ENCODE results near the gene NCAPH2.

DNA sequence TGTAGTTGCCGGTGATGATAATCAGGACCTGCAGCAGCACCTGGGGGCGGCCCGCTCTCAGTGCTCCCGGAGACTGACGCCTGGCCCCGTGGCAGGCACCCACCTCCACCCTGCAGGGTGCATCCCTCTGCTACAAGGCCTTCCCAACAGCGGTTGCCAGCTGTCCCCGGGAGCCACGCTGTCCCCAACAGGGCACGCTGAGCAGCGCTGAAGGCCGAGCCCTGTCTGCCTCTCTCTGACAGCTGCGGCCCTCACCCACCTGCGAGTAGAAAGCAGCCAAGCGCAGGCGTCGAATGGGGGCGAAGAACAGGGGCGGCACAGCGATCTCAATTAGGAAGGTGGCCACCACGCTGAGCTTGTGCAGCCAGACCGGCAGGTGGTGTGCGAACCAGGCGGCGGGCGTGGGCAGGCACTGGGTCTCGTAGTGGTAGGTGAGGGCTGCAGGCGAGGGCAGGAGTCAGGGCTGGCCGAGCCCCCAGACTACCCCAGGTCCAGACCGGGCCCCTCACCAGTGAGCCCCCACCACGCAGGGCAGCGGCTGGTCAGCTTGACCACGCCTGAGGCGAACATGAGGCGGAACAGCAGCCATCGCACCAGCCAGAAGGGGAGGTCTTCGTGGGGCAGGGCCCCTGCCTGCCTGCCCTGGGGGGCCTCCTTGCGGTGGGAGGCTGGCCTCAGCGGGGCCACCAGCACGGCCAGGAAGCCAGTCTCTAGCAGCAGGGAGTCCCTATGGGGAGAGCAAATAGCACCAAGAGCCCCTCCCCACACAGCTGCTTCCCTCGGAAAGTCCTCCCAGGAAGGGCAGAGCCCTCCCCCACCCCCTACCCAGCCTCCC is 2.0 kb upstream of the NCAPH2 start:
- TF ChIP-seq EZH2 (IDR thresholded peaks at IDR 0.05; ENCODE audit: insufficient read depth, poor library complexity, severe bottlenecking), result no peak
- no peak for TF ChIP-seq EZH2phosphoT487 (IDR thresholded peaks at IDR 0.05; ENCODE audit: insufficient read depth, low read depth)

Measured in GM23248 (cell line).